K562 (cell line): ENCODE data around the gene PIGL. TPM values are rescaled to one million over a fixed set of nuclear protein-coding genes. Genes with fewer than 3 reads are reported as not detected.

ENCODE experiments used
- ARID1B ChIP-seq: fragments of 450-650 bp; IDR thresholded peaks from 2 replicates; pipeline ENCODE4 v1.6.1; 2016; ENCODE audit warnings: antibody characterized with exemption, mild to moderate bottlenecking, inconsistent platforms
- BRCA1 ChIP-seq, 2 experiments: fragments of 450-650 bp in 1 of 2; sonication (generic) in 1 of 2; formaldehyde crosslinking in 1 of 2; IDR thresholded peaks; 2 replicates each; pipeline versions ENCODE4 v1.5.0 to v1.6.1; 2017 to 2020; ENCODE audit warnings: mild to moderate bottlenecking in 1 of 2, missing genetic modification reagents in 1 of 2
- CBFA2T2 ChIP-seq: fragments of 450-650 bp; conservative IDR thresholded peaks from 2 replicates; pipeline ENCODE4 v1.6.1; 2017; ENCODE audit warnings: mild to moderate bottlenecking
- CBFA2T3 ChIP-seq: fragments of 450-650 bp; IDR thresholded peaks from 2 replicates; pipeline ENCODE4 v1.6.1; 2017
- CEBPB ChIP-seq: fragments of 450-650 bp; IDR thresholded peaks from 2 replicates; pipeline ENCODE4 v1.6.1; 2016; ENCODE audit warnings: missing genetic modification characterization, missing compliant biosample characterization
- EHMT2 ChIP-seq: fragments of 450-650 bp; IDR thresholded peaks from 2 replicates; pipeline ENCODE4 v1.6.1; 2018; ENCODE audit warnings: antibody characterized with exemption
- ELF1 ChIP-seq: fragments of 200-800 bp; sonication (Bioruptor generic); IDR thresholded peaks from 2 replicates; pipeline ENCODE4 v1.6.1; 2016; ENCODE audit warnings: missing genetic modification characterization, missing compliant biosample characterization
- HDAC2 ChIP-seq: fragments of 450-650 bp; IDR thresholded peaks from 2 replicates; pipeline ENCODE4 v1.6.1; 2016; ENCODE audit warnings: mild to moderate bottlenecking
- IRF2 ChIP-seq: sonication (generic); formaldehyde crosslinking; IDR thresholded peaks from 2 replicates; pipeline ENCODE4 v1.8.1; 2022; ENCODE audit warnings: mild to moderate bottlenecking, missing genetic modification reagents
- KDM1A ChIP-seq, 2 experiments: fragments of 450-650 bp; IDR thresholded peaks; 2 replicates each; pipeline ENCODE4 v1.6.1; 2016; ENCODE audit warnings: mild to moderate bottlenecking in 2 of 2
- KDM4B ChIP-seq, 2 experiments: fragments of 450-650 bp in 1 of 2; sonication (generic) in 1 of 2; IDR thresholded peaks; 2 replicates each; pipeline ENCODE4 v1.6.1; 2016 to 2017; ENCODE audit warnings: borderline replicate concordance in 2 of 2, antibody characterized with exemption in 1 of 2, low read depth in 1 of 2, mild to moderate bottlenecking in 1 of 2
- KLF10 ChIP-seq: fragments of 250-450 bp; sonication (Bioruptor Pico); IDR thresholded peaks from 2 replicates; pipeline ENCODE4 v1.6.1; 2021; ENCODE audit warnings: matching md5 sums
- KLF16 ChIP-seq: IDR thresholded peaks from 2 replicates; pipeline ENCODE4 v1.6.1; 2016; ENCODE audit warnings: antibody characterized with exemption
- MEF2A ChIP-seq: IDR thresholded peaks from 2 replicates; pipeline ENCODE4 v1.6.1; 2011; ENCODE audit warnings: low read depth, mild to moderate bottlenecking, low read length, moderate library complexity; ENCODE audit not compliant: control insufficient read depth
- MEIS2 ChIP-seq: fragments of 450-650 bp; IDR thresholded peaks from 2 replicates; pipeline ENCODE4 v1.6.1; 2014; ENCODE audit warnings: mild to moderate bottlenecking; ENCODE audit not compliant: partially characterized antibody
- MLLT1 ChIP-seq, 2 experiments: fragments of 450-650 bp; IDR thresholded peaks; 2 replicates each; pipeline ENCODE4 v1.6.1; 2016
- NCOR1 ChIP-seq: fragments of 450-650 bp; IDR thresholded peaks from 2 replicates; pipeline ENCODE4 v1.6.1; 2016; ENCODE audit warnings: mild to moderate bottlenecking, moderate library complexity
- PCBP1 ChIP-seq: fragments of 200-400 bp; formaldehyde crosslinking; IDR thresholded peaks from 2 replicates; pipeline ENCODE4 v1.6.1; 2018; ENCODE audit warnings: mild to moderate bottlenecking, low read depth, low read length; ENCODE audit not compliant: poor library complexity, severe bottlenecking
- POLR2A ChIP-seq: fragments of 450-650 bp; conservative IDR thresholded peaks from 2 replicates; pipeline ENCODE4 v1.6.1; 2016
- POU5F1 ChIP-seq: fragments of 150-350 bp; IDR thresholded peaks from 2 replicates; pipeline ENCODE4 v1.6.1; 2014; ENCODE audit warnings: borderline replicate concordance, low read length, low read depth, mild to moderate bottlenecking; ENCODE audit not compliant: partially characterized antibody
- RCOR1 ChIP-seq, 2 experiments: IDR thresholded peaks; 2 replicates each; pipeline ENCODE4 v1.6.1; 2012; ENCODE audit warnings: low read depth in 2 of 2, low read length in 2 of 2, borderline replicate concordance in 1 of 2, improper control_type of control experiment in 1 of 2
- RFX5 ChIP-seq: IDR thresholded peaks from 2 replicates; pipeline ENCODE4 v1.6.1; 2011; ENCODE audit warnings: low read depth, mild to moderate bottlenecking, improper control_type of control experiment, low read length
- SMARCA4 ChIP-seq: fragments of 450-650 bp; IDR thresholded peaks from 2 replicates; pipeline ENCODE4 v1.6.1; 2016
- TCF3 ChIP-seq: sonication (generic); formaldehyde crosslinking; IDR thresholded peaks from 2 replicates; pipeline ENCODE4 v1.4.0; 2020; ENCODE audit warnings: mild to moderate bottlenecking, missing genetic modification reagents
- TEAD4 ChIP-seq, 2 experiments: sonication (generic) in 1 of 2; formaldehyde crosslinking in 1 of 2; IDR thresholded peaks; 2 replicates each; pipeline versions ENCODE4 v1.6.1 to v1.8.0; 2012 to 2022; ENCODE audit warnings: borderline replicate concordance in 1 of 2, inconsistent platforms in 1 of 2, low read length in 1 of 2, mild to moderate bottlenecking in 1 of 2, missing genetic modification reagents in 1 of 2
- ZBED1 ChIP-seq: IDR thresholded peaks from 2 replicates; pipeline ENCODE4 v1.6.1; 2014
- ZEB2 ChIP-seq: fragments of 450-650 bp; IDR thresholded peaks from 2 replicates; pipeline ENCODE4 v1.6.1; 2016
- ZFP36 ChIP-seq: fragments of 150-350 bp; IDR thresholded peaks from 2 replicates; pipeline ENCODE4 v1.6.1; 2018; ENCODE audit warnings: low read length, low read depth; ENCODE audit not compliant: partially characterized antibody
- ZKSCAN1 ChIP-seq: fragments of 150-350 bp; IDR thresholded peaks from 2 replicates; pipeline ENCODE4 v1.6.1; 2016; ENCODE audit warnings: low read depth, low read length
- ZNF165 ChIP-seq: fragments of 250-450 bp; sonication (Bioruptor Pico); IDR thresholded peaks from 2 replicates; pipeline ENCODE4 v1.4.0; 2020; ENCODE audit warnings: borderline replicate concordance
- ZNF253 ChIP-seq: fragments of 250-450 bp; sonication (Bioruptor Pico); conservative IDR thresholded peaks from 2 replicates; pipeline ENCODE4 v1.6.1; 2021; ENCODE audit warnings: mild to moderate bottlenecking
- ZNF316 ChIP-seq: fragments of 450-650 bp; IDR thresholded peaks from 2 replicates; pipeline ENCODE4 v1.6.1; 2016
- ZNF79 ChIP-seq: fragments of 250-450 bp; sonication (Bioruptor Pico); IDR thresholded peaks from 2 replicates; pipeline ENCODE4 v1.4.0; 2020; ENCODE audit warnings: low read depth, mild to moderate bottlenecking, moderate library complexity
- polyA plus RNA-seq, 8 experiments: library from polyadenylated mRNA; depleted of rRNA in 4 of 8; stranded (reverse) in 5 of 8; unstranded in 3 of 8; fragments of >200 nt; fragmentation: Nextera tagmentation in 2 of 8; fragmentation: Illumina TruSeq in 1 of 8; extraction: Ambion mirVana in 2 of 8; extraction: Trizol in 1 of 8; gene quantifications; 2 replicates each; pipeline versions ENCODE4 v1.2.1 to v1.2.3, GENCODE V29; 2011 to 2014; ENCODE audit warnings: inconsistent platforms in 1 of 8, missing spikeins in 1 of 8
- total RNA-seq, 7 experiments: library from RNA; depleted of rRNA in 6 of 7; stranded (reverse); fragments of >200 nt in 6 of 7; fragmentation: Illumina TruSeq in 2 of 7; extraction: Trizol in 2 of 7; gene quantifications; 2 replicates each; pipeline versions ENCODE4 v1.2.1 to v1.2.3, GENCODE V29; 2011 to 2021; ENCODE audit warnings: low replicate concordance in 1 of 7

Gene PIGL
- total and polyA plus RNA-seq, 9 of the 15 experiments (the other 6 are each of a cell fraction or from before 2014, with no cell fraction given) = 19.9 to 55.3 (median 29.6) TPM

- TF ChIP-seq ARID1B (peak; percentile 83), ZEB2 (0 out of 2 replicates have a peak, but pooled peaks have one; percentile 19), MEIS2 (peak; percentile 42), CBFA2T3 (peak; percentile 90), ZBED1 (no peak), BRCA1 (IDR thresholded peaks at IDR 0.05) (no peak), BRCA1 (CRISPR knock-in tag; IDR thresholded peaks at IDR 0.05) (no peak), POLR2A (no peak), EHMT2 (no peak), ZNF165 (no peak), KDM4B (IDR thresholded peaks at IDR 0.05; ENCODE audit: borderline replicate concordance in 2 of 2, low read depth in 1 of 2) (no peak), RFX5 (no peak), ZNF79 (CRISPR knock-in tag) (no peak), HDAC2 (no peak), KDM1A (IDR thresholded peaks at IDR 0.05) (peak; percentile 69 to 74), SMARCA4 (peak; percentile 37; the same call in 1 of the 2 replicates), TCF3 (peak; percentile 84), CEBPB (no peak), KLF10 (CRISPR knock-in tag) (no peak), ZNF253 (no peak), ZFP36 (no peak), MLLT1 (IDR thresholded peaks at IDR 0.05) (no peak), NCOR1 (peak; percentile 62), MEF2A (no peak), KLF16 (peak; percentile 54; the same call in 1 of the 2 replicates), ZNF316 (no peak), TEAD4 (IDR thresholded peaks at IDR 0.05; ENCODE audit: low read length) (peak; percentile 79), TEAD4 (CRISPR knock-in tag; IDR thresholded peaks at IDR 0.05; ENCODE audit: borderline replicate concordance) (no peak), CBFA2T2 (peak; percentile 78), IRF2 (CRISPR knock-in tag) (no peak), ZKSCAN1 (no peak), PCBP1 (no peak), RCOR1 (IDR thresholded peaks at IDR 0.05; ENCODE audit: borderline replicate concordance in 1 of 2, low read depth in 2 of 2, low read length in 2 of 2) (peak in 1 of 2 experiments; percentile 56; a peak in 2 of 4 replicates), POU5F1 (no peak), ELF1 (tag) (no peak)
Measured at GRCh38 chr17:16298140-16298662, 81.2 kb downstream of the PIGL start (continued).
